GM12878 (cell line): ENCODE measurements around the gene UBE3B. TPM values are rescaled to one million over a fixed set of nuclear protein-coding genes. Genes with fewer than 3 reads are reported as not detected.

ENCODE experiments used
- ATAC-seq: fragments of 200-7000 bp; cut with Tn5 transposase; 3 replicates; pipeline ENCODE4 v1.9.1; 2020; ENCODE audit warnings: mild to moderate bottlenecking, moderate library complexity
- BruUV-seq: library from RNA; stranded (reverse); fragments of 400-500 nt; replicated peaks from 2 replicates; lab custom pipeline; 2021; lab: Mats Ljungman, UMichigan
- CTCF ChIA-PET: fragments of 300-600 bp; sonication (Branson Sonifier 250); formaldehyde crosslinking; extraction: SDS; loops from one replicate; lab custom pipeline; 2021; ENCODE audit warnings: inconsistent platforms; lab: Yijun Ruan, JAX
- POLR2A ChIA-PET: fragments of 350-600 bp; formaldehyde crosslinking; extraction: SDS; loops from one replicate; lab custom pipeline; 2021; ENCODE audit warnings: inconsistent platforms; lab: Charles Lee
- RAD21 ChIA-PET: fragments of 300-600 bp; sonication (Branson Sonifier 250); formaldehyde crosslinking; loops from one replicate; lab custom pipeline; 2023; ENCODE audit warnings: antibody characterized with exemption; ENCODE audit not compliant: unreplicated experiment; lab: Charles Lee
- SMC1A ChIA-PET: fragments of 300-600 bp; sonication (Branson Sonifier 250); formaldehyde crosslinking; loops from one replicate; lab custom pipeline; 2023; ENCODE audit not compliant: unreplicated experiment, uncharacterized antibody; lab: Charles Lee
- DNase-seq: peaks from one replicate; pipeline ENCODE4 v3.0.0-alpha.2; 2011; ENCODE audit warnings: low read depth, low spot score
- FAIRE-seq: peaks from 3 replicates; lab custom pipeline; 2011; peaks lifted over from hg19 to GRCh38; lab: Jason Lieb, UNC
- H2AFZ ChIP-seq: 2 replicates; pipeline ENCODE4 v1.6.0; 2011; ENCODE audit warnings: low read depth, low read length, control low read depth; ENCODE audit not compliant: control insufficient read depth
- H3K27ac ChIP-seq: 2 replicates; pipeline ENCODE4 v1.5.1; 2011; ENCODE audit warnings: control low read depth; ENCODE audit not compliant: control insufficient read depth, insufficient read depth
- H3K27me3 ChIP-seq, 2 experiments: replicated peaks in 1 of 2; 2 replicates each; pipeline versions ENCODE4 v1.6.0 to v1.6.1; 2011; ENCODE audit warnings: low read length in 1 of 2; ENCODE audit not compliant: control insufficient read depth in 2 of 2, insufficient read depth in 2 of 2
- H3K36me3 ChIP-seq, 2 experiments: 2 replicates each; pipeline ENCODE4 v1.5.1; 2011; ENCODE audit warnings: low read length in 1 of 2; ENCODE audit not compliant: control insufficient read depth in 2 of 2, insufficient read depth in 2 of 2
- H3K4me1 ChIP-seq: 2 replicates; pipeline ENCODE4 v1.6.1; 2011; ENCODE audit warnings: mild to moderate bottlenecking, low read length, moderate library complexity, mixed read lengths; ENCODE audit not compliant: control insufficient read depth, insufficient read depth
- H3K4me2 ChIP-seq: 2 replicates; pipeline ENCODE4 v1.6.0; 2011; ENCODE audit warnings: control low read depth; ENCODE audit not compliant: control insufficient read depth, insufficient read depth
- H3K4me3 ChIP-seq: fragments of 200-600 bp; sonication (generic); 2 replicates; pipeline ENCODE4 v1.5.1; 2016
- H3K79me2 ChIP-seq: 2 replicates; pipeline ENCODE4 v1.6.0; 2011; ENCODE audit warnings: low read length; ENCODE audit not compliant: control insufficient read depth, insufficient read depth
- H3K9ac ChIP-seq: 2 replicates; pipeline ENCODE4 v1.8.0; 2011; ENCODE audit warnings: low read length, control low read depth, mixed read lengths; ENCODE audit not compliant: control insufficient read depth, insufficient read depth
- H3K9me3 ChIP-seq: replicated peaks from 3 replicates; pipeline ENCODE4 v1.5.1; 2011; ENCODE audit warnings: mild to moderate bottlenecking, low read length; ENCODE audit not compliant: control insufficient read depth, insufficient read depth
- H4K20me1 ChIP-seq: 2 replicates; pipeline ENCODE4 v1.6.0; 2011; ENCODE audit not compliant: control insufficient read depth, insufficient read depth
- MEF2A ChIP-seq: IDR thresholded peaks from 2 replicates; pipeline ENCODE4 v1.6.1; 2011; ENCODE audit warnings: low read depth, mild to moderate bottlenecking, low read length, moderate library complexity; ENCODE audit not compliant: insufficient read depth
- RAD21 ChIP-seq: IDR thresholded peaks from 2 replicates; pipeline ENCODE4 v1.6.1; 2011; ENCODE audit warnings: mild to moderate bottlenecking, low read depth, low read length, moderate library complexity; ENCODE audit not compliant: insufficient read depth
- TCF12 ChIP-seq: IDR thresholded peaks from 2 replicates; pipeline ENCODE4 v1.6.1; 2011; ENCODE audit warnings: low read depth, mild to moderate bottlenecking, low read length
- WGBS: methylation state at CpG from one replicate; pipeline ENCODE4 v1.1.6; 2016; ENCODE audit warnings: low lambda C conversion rate; ENCODE audit not compliant: insufficient replicate concordance, insufficient coverage; ENCODE audit errors: missing lambda C conversion rate; 5-methylcytosine and 5-hydroxymethylcytosine counted together
- in situ Hi-C: fragments of 300-500 bp; cut with MboI; formaldehyde crosslinking; loops from 9 replicates; pipeline ENCODE4 v1.14.3; 2018; ENCODE audit warnings: mixed read lengths
- intact Hi-C: fragments of 100-400 bp; cut with micrococcal nuclease; formaldehyde crosslinking; loops from one replicate; pipeline ENCODE4 v1.14.2; 2022; ENCODE audit not compliant: unreplicated experiment
- polyA plus RNA-seq, 11 experiments: library from polyadenylated mRNA; depleted of rRNA in 4 of 11; unstranded in 6 of 11; stranded (reverse) in 5 of 11; fragments of >200 nt; fragmentation: Nextera tagmentation in 4 of 11; fragmentation: Illumina TruSeq in 1 of 11; extraction: Ambion mirVana in 4 of 11; extraction: Trizol in 1 of 11; gene quantifications; 1 replicate in 1 of 11; 2 replicates in 10 of 11; pipeline versions ENCODE4 v1.2.1 to v1.2.3, GENCODE V29; 2011 to 2016; ENCODE audit warnings: inconsistent platforms in 2 of 11, missing spikeins in 2 of 11, low read depth in 1 of 11
- total RNA-seq, 4 experiments: library from RNA; depleted of rRNA in 3 of 4; stranded (reverse); fragments of >200 nt in 3 of 4; fragmentation: Illumina TruSeq in 1 of 4; extraction: Trizol in 1 of 4; gene quantifications; 2 replicates each; pipeline versions ENCODE4 v1.2.1 to v1.2.3, GENCODE V29; 2013 to 2021
- TF ChIP-seq, protein P1 (sequence below): fragments of 450-650 bp; IDR thresholded peaks from 2 replicates; pipeline ENCODE4 v1.6.1; 2017; ENCODE audit warnings: low read depth, mild to moderate bottlenecking, moderate library complexity
- TF ChIP-seq, protein P2 (sequence below): fragments of 450-650 bp; formaldehyde crosslinking; IDR thresholded peaks from 2 replicates; pipeline ENCODE4 v1.5.0; 2022; ENCODE audit warnings: mild to moderate bottlenecking, missing genetic modification characterization

Gene UBE3B
- total and polyA plus RNA-seq, 10 of the 15 experiments (the other 5 are each of a cell fraction or from before 2014, with no cell fraction given): 7.4 to 25.3 (median 17.1) TPM

DNA sequence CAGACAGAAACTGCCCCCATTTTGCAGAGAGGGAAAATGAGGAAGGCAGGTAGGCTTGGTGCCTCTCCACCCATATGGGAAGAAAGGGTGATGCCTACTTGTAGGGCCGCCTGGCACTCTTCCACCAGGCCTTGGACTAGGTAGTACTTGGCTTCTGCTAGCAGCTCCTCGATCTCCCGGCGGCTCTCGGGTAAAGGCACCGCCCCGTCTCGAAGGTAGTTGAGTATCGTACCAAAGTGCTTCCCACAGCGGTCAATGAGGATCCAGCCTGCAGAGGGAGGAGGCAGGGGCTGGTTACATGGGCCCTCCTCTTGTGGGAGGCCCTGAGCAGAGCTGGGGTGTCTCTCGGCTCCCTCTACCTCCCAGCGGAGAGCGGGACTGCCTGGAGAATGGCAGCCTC lies 16.9 kb upstream of the UBE3B start:
- POLR2A ChIA-PET: no interaction called here
- 90% methylated on average over 13 of the region's 13 CpGs for WGBS
- RAD21 ChIA-PET: no interaction called here
- FAIRE-seq: no peak
- intact Hi-C loops (no loop called here), in situ Hi-C loops (no loop called here)
- H4K20me1 ChIP-seq: no peaks in the 10 kb centered on the region
- H3K36me3 ChIP-seq: peaks cover 8 to 14% of the 10 kb centered on the region in 2 experiments
- no peak overlapping the region for H3K4me3 ChIP-seq
- SMC1A ChIA-PET: no interaction called here
- TF ChIP-seq TCF12: no peak
- TF ChIP-seq MEF2A: no peak
- TF ChIP-seq, protein P1, sequence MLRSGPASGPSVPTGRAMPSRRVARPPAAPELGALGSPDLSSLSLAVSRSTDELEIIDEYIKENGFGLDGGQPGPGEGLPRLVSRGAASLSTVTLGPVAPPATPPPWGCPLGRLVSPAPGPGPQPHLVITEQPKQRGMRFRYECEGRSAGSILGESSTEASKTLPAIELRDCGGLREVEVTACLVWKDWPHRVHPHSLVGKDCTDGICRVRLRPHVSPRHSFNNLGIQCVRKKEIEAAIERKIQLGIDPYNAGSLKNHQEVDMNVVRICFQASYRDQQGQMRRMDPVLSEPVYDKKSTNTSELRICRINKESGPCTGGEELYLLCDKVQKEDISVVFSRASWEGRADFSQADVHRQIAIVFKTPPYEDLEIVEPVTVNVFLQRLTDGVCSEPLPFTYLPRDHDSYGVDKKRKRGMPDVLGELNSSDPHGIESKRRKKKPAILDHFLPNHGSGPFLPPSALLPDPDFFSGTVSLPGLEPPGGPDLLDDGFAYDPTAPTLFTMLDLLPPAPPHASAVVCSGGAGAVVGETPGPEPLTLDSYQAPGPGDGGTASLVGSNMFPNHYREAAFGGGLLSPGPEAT: no peak
- TF ChIP-seq, protein P2, sequence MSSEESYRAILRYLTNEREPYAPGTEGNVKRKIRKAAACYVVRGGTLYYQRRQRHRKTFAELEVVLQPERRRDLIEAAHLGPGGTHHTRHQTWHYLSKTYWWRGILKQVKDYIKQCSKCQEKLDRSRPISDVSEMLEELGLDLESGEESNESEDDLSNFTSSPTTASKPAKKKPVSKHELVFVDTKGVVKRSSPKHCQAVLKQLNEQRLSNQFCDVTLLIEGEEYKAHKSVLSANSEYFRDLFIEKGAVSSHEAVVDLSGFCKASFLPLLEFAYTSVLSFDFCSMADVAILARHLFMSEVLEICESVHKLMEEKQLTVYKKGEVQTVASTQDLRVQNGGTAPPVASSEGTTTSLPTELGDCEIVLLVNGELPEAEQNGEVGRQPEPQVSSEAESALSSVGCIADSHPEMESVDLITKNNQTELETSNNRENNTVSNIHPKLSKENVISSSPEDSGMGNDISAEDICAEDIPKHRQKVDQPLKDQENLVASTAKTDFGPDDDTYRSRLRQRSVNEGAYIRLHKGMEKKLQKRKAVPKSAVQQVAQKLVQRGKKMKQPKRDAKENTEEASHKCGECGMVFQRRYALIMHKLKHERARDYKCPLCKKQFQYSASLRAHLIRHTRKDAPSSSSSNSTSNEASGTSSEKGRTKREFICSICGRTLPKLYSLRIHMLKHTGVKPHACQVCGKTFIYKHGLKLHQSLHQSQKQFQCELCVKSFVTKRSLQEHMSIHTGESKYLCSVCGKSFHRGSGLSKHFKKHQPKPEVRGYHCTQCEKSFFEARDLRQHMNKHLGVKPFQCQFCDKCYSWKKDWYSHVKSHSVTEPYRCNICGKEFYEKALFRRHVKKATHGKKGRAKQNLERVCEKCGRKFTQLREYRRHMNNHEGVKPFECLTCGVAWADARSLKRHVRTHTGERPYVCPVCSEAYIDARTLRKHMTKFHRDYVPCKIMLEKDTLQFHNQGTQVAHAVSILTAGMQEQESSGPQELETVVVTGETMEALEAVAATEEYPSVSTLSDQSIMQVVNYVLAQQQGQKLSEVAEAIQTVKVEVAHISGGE (CRISPR knock-in tag): no peak
- no peak for TF ChIP-seq RAD21
- H3K27ac ChIP-seq: no peak overlapping the region
- BruUV-seq: no TSS peak
- DNase-seq: no peak
- H3K4me1 ChIP-seq: peaks cover 3% of the 10 kb centered on the region; the same call in 1 of the 2 replicates
- no peaks in the 10 kb centered on the region for H3K9me3 ChIP-seq
- CTCF ChIA-PET: interaction anchor here (1.1 to 1.5 kb wide), 2 partner anchors 11 to 67 kb away, joined by 3 read pairs; no protein-coding TSS in a partner anchor
- H3K79me2 ChIP-seq: no peaks in the 10 kb centered on the region; the same call in none of the 2 replicates
- no peak overlapping the region for H3K4me2 ChIP-seq
- H2AFZ ChIP-seq: no peak overlapping the region
- no peaks in the 10 kb centered on the region for H3K27me3 ChIP-seq
- no peak overlapping the region for H3K9ac ChIP-seq
- no peak for ATAC-seq
